ENCODE measurements around the gene NAGK.
"Not testable (repeated sequence)": the region's sequence is repeated elsewhere in the genome, so short reads cannot be mapped to it uniquely, and the experiment has no call there.

DNA sequence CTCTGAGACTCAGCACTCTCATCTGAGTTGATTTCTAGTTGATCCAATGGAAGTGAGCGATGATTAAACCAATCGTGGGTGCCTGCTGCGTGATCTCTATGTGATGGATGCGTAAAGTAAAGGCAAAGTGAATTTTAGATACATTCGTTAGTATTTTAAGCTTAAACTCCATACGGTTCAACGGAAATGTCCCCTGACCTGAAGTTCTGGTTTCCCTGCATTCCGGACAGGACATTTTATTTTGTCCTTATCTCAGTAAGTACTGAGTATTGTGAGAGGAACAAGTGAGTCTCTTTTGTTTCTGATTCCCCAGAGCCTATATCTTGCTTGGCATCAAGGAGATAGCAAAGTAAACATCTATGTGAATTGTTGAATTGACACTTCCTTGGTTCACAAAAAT lies 32.2 kb upstream of the NAGK start:
- TF ChIP-seq, protein P1, sequence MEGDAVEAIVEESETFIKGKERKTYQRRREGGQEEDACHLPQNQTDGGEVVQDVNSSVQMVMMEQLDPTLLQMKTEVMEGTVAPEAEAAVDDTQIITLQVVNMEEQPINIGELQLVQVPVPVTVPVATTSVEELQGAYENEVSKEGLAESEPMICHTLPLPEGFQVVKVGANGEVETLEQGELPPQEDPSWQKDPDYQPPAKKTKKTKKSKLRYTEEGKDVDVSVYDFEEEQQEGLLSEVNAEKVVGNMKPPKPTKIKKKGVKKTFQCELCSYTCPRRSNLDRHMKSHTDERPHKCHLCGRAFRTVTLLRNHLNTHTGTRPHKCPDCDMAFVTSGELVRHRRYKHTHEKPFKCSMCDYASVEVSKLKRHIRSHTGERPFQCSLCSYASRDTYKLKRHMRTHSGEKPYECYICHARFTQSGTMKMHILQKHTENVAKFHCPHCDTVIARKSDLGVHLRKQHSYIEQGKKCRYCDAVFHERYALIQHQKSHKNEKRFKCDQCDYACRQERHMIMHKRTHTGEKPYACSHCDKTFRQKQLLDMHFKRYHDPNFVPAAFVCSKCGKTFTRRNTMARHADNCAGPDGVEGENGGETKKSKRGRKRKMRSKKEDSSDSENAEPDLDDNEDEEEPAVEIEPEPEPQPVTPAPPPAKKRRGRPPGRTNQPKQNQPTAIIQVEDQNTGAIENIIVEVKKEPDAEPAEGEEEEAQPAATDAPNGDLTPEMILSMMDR (conservative IDR thresholded peaks at IDR 0.05 in 1 of 2, IDR thresholded peaks at IDR 0.05 in 1 of 2; ENCODE audit: extremely low read depth in 1 of 2, insufficient read depth in 1 of 2, low read depth in 1 of 2, low read length in 2 of 2), result not testable (repeated sequence)
- TF ChIP-seq EZH2 (IDR thresholded peaks at IDR 0.05; ENCODE audit: borderline replicate concordance, low read length), result not testable (repeated sequence)
